Stimulated activated CD8-positive, alpha-beta memory T cell treated with anti-CD3 and anti-CD28 coated beads, Interleukin-7, amount 100 ng/mL, for 48 hours (primary cell): ENCODE data around the gene ARHGEF10L.

Source experiments
- DNase-seq, 2 donors: peaks; one replicate each; pipeline ENCODE4 v3.0.0-alpha.2; 2020; ENCODE audit warnings: low read depth in 1 of 2; ENCODE audit errors: extremely low read depth in 1 of 2

The ARHGEF10L gene

DNA sequence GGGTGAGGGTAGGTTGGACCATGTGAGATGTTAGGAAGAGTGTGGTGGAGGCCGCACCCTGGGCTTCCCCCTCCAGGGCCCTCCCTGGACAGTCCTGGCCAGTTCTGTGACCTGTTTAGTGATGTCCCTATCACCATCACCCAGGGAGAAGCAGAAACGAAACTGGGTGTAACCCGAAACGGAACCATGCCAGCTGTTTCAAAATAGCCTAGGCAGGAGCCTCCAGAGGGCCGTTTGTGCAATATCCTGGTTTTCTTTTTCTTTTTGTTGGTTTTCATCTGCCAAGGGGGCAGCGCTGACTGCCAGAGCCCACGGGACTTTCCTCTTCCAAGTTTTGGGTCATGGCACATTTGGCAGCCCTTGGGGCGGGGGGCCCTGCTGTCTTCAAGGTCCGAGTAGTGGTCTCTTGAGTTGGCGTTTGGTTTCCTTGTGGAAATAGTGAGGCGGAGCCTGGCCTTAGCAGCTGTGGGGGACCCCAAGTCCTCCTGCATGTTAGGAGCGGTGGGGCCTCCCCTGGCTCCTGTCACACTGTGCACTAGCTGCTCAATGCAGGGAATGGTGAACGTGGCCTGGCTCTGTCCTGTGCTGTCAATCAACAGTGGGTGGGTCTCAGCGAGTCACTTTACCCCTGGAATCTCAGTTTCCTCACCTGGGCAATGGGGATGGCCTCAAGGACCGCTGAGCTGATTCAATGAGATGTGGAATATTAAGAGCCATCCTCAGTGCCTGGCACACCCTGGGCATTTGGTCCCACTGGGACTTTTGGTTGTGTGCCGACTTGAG is 90.7 kb downstream of the ARHGEF10L start:
- no peak for DNase-seq

DNA sequence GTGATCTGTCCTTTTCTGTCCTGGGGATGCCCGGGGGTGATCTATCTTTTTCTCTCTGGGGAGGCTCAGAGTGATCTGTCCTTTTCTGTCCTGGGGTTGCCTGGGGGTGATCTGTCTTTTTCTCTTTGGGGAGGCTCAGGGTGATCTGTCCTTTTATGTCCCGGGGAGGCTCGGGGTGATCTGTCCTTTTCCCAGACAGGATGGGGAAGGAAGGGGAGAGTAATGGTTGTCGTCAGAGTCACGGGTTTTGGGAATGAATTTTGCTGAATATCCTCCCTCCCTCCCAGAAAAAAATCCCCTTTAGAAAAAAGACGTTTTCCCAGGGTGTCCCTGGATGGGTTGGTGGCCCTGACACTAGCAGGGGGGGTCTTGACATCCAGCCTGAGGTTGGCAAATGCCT is 91.5 kb downstream of the ARHGEF10L start:
- DNase-seq, result no peak

DNA sequence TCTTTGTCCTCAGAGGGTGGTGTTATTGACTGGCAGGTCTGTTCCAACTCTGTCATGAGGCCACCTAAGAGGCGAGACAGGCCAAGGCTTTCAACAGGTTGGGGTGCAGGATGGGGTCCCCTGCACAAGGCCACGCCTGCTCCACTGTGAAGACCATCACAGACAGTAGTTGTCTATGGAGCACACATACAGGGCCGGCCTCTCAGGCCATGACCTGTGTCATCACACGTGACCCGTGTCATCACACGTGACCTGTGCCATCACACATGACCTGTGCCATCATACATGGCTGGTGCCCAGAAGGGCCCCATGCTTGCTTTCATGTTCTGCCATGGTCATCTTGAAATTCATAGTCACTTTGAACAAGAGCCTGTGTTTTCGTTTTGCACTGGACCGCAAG is 91.9 kb downstream of the ARHGEF10L start:
- no peak for DNase-seq

DNA sequence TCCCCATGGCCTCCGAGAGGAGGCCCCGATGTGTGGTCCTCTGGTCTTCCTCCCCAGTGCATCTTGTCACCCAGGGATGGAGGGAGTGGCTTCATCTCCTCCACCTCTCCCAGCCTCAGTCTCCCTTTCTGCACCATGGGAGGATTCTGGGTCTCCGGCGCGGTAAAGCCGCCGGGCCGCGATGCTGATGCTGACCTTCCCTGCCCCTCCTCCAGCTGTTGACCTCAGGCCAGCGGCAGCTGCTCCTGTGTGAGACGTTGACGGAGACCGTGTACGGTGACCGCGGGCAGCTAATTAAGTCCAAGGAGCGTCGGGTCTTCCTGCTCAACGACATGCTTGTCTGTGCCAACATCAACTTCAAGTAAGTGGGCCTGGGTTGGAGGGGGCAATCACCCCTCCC is 92.6 kb downstream of the ARHGEF10L start:
- DNase-seq, result no peak

DNA sequence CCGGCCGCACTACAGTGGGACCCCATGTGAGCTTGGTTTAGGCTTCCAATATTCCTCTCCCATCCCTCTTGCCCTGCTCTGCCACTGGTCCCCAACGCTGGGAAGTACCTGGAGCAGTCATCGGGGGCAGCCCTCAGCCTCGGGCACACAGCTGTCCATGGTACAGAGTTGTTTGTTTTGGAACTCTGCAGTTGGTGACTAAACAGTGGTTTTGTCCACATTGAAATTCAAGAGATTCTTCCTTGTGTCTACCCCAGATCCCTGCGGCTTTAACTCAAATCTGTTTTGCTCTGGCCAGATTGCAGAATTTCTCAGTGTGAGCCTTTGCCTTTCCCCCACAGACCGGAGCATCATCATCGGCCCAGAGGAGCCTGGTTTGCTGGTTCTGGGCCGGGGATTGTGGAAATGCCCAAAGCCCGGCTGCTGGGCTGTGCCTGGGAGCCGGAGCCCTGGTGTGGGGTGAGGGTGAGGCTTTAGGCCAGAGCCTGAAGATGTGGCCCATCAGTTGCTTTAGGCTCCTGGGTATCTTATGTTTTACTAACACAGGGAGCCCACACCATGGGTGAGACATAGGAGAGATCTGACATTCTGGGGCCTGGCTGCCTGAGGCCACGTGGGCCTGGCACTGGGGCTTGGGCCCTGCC is 93.2 kb downstream of the ARHGEF10L start:
- no peak for DNase-seq

DNA sequence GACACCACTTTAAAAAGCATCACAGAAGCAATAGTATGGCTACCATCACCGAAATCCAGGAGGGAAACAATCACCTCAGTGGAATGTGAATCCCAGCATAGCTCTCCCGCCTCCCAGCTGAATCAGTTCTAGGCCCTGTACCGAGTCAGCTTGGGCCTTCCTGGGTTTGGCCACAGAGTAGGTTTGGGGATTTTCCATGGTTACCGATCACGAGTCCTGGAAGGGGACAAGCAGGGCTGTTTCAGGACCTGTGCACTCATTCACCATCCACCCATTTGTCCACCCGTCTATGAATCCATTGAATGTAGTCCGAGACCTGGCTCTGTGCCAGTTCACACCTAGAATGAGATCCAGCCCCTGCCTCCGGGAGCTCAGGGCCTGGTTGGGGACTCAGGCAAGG is 94.2 kb downstream of the ARHGEF10L start:
- no peak for DNase-seq

DNA sequence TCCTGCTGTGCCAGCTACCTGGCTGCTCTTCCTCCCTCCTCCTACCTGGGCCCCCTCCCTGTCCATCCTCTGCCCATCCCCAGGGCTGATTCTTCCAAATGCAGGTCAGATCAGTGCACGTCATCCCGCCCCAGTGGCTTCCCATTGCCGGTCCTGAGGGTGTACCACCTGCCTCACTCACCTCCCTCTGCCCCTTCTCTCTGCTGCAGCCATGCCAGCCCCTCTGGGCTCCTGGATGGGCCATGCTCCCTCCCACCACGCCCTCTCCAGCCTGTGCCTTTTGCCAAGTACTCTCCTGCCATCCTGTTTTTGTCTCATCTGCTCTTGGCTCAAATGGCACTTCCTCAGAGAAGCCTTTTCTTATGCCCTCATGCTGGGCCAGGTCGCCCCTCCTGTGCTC is 95.8 kb downstream of the ARHGEF10L start:
- DNase-seq, result no peak

DNA sequence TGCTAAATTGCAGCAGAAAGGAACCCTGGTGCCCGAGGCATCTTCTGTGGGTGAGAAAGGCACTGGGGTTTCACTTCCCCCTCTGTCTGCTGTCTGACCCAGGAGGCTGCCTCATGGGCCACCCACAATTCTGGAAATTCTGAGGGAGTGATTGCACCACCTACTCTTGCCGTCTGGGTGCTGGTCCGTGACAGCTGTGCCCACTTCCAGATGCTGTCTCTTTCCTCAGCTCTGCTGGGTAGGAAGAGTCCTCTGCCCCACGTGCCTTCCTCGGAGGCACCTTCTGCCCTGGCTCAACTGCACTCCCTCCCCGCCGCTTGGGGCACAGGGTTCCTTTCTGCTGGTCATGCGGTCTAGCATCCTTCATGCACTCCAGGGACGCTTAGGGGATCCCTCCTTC is 96.3 kb downstream of the ARHGEF10L start:
- DNase-seq, result no peak

DNA sequence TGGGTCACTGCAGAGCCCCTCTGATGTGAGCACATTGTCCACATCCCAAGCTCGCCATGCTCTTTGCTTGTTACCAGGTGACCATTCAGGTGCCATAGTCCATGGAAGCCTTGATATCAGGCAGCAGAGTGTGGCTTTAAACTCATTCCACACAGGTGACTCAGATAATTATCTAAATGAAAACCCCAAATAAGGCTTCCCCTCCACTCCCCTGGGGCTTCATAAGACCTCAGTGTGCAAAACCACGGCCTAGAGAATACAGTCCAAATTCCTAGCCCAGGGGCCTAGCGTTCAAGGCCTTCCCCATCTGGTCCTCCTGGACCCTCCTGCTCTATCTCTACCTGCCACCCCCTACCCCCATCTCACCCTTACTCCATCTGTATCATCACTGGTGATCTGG is 97.1 kb downstream of the ARHGEF10L start:
- DNase-seq, result no peak

DNA sequence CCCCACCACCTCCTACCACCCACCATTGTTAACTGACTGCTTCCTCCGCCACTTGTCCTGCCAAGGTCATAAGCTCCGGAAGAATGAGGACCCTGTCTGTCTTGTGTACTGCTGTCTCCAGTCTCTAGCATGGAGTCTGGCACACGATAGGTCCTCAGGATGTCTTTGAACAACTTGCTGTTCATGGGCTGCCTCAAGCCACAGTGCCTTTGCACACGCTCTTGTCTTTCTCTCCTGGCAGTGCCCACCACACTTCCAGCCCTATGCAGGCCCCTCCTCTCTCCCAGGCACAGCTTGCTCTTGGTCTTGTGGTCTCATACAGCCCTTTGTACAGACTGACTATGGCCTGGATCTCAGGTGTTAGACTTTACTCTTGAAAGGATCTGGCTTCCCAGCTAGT is 97.6 kb downstream of the ARHGEF10L start:
- DNase-seq, result no peak

DNA sequence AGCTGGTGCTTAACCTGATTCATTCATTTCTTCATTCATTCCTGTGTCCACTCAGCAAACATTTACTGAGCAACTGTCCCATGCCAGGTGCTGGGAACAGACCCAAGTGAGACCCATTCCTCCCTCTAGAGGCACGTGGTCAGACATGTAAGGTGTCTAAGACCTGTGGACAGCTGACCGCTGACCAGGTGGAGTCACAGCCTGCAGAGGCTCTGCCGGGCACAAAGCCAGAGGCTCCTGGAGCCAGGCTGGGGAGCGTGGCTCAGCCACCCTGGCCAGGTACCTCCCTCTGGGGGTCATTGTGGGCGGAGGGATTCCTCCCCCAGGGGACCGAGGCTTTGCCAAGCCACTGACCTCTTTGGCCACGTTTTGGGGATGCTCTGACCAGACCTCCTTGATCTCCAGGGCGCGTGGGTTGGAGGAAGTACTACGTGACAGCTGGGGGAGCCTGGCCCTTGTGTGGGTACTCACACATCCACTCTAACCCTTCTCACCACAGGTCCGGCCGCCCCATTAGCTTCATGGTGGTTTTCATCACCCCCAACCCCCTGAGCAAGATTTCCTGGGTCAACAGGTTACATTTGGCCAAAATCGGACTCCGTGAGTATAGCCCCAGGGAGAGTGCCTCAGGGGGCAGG is 100.3 kb downstream of the ARHGEF10L start:
- no peak for DNase-seq

DNA sequence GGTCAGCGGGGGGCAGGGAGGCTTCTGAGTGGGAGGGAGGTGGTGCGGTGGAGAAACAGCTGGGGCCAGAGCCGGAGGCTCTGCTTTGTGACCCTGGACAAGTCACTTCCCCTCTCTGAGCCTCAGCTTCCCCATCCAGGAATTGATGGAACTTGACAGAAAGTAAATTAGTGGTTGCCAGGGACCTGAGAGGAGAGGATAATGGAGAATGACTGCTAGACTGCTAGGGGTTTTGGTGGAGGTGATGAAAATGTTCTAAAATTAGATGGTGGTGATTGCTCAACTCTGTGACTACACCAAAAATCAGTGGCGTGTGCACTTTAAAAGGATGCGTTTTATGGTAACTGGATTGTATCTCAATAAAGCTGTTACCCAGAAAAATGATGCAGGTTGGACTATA is 100.9 kb downstream of the ARHGEF10L start:
- DNase-seq, result no peak

DNA sequence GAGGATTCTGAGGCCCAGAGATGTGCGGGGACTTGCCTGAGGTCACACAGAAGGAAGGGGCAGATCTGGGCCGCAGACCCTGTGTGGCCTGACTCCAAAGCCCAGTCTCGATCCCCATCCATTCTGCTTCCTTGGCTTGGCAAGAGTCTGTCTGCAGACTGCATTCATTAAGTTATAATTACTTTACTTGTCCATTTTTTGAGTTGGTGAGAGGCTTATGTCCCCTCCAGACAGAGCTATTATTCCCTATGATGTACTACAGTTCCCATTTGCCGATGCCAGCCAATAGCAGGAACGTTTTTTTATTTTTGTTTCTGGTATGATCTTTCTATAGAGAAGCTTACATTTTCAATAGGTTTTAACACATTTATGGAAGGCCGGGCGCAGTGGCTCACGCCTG is 101.5 kb downstream of the ARHGEF10L start:
- no peak for DNase-seq

DNA sequence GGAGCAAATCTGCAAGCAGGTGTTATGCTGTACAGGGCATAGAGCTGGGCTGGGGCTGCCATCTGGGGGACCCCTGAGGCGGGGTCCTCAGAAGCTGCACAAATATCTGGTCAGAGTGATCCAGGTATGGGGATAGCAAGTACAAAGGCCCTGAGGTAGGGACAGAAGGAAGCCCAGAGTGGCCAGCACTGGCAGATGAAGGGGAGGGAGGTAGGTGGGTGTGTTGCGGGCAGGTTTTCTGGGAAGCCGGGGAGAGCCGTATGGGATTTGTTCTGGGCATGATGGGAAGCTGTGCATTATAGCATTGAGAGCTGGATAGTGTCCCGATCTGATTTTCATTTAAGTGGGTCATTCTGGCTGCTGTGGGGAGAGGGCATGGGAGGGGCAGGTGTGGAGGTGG is 102.7 kb downstream of the ARHGEF10L start:
- DNase-seq, result no peak

DNA sequence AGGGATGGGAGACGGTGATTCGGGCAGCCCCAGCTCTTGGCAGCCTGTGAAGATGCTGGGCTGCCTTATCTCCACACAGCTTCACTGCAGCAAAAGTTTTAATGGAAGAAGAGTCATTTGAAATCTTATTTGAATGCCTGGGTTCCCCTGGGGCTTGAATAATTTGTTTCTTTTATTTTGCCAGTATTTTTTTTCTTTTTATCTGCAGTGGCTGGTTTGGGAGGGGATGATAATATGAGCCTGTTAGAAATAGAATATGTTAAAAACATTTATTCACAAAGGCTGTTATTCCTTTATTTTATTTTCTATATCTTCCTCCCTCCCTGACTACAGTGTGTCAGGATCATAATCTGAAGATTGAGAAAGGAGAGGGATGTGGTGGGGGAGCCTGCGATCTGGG is 103.4 kb downstream of the ARHGEF10L start:
- DNase-seq, result no peak

DNA sequence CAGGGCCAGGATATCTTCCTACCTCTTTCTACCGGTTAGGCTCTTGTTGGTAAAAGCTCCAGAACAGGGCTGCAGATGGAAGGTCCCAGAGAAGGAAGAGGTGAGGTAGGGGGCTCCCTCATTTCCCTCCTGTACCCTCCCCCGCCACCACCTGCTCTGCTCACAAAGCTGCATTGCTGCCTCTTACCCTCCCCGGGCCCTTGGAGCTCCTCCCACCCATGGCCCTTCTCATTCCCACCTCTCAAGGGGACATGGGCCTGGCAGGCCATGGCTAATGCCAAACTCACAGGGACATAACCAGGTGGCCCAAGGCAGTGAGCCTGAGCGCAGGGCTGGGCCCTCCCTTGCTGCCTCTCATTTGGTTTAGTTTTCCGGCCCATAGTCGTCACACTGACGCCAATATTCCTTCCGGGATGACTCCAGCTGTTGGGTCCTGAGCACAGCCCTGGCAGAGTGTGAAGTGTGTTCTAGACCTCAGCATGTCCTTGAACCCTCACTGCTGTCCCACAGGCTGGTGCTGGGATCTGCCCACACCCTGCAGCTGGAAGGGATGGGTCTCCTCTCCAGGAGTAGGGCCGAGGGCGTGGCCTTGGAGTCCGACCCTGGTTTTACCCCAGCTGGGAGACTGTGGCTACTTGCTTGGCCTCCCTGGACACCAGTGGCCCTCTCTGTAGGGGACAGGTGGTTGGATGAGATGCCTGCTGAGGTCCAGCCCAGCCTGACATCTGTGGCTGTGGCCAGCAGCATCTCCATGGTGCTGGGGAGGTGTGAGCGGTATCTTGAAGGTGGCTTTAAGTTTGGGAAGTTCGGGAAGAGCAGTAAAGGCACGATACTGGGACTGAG is 104.6 kb downstream of the ARHGEF10L start:
- no peak for DNase-seq

DNA sequence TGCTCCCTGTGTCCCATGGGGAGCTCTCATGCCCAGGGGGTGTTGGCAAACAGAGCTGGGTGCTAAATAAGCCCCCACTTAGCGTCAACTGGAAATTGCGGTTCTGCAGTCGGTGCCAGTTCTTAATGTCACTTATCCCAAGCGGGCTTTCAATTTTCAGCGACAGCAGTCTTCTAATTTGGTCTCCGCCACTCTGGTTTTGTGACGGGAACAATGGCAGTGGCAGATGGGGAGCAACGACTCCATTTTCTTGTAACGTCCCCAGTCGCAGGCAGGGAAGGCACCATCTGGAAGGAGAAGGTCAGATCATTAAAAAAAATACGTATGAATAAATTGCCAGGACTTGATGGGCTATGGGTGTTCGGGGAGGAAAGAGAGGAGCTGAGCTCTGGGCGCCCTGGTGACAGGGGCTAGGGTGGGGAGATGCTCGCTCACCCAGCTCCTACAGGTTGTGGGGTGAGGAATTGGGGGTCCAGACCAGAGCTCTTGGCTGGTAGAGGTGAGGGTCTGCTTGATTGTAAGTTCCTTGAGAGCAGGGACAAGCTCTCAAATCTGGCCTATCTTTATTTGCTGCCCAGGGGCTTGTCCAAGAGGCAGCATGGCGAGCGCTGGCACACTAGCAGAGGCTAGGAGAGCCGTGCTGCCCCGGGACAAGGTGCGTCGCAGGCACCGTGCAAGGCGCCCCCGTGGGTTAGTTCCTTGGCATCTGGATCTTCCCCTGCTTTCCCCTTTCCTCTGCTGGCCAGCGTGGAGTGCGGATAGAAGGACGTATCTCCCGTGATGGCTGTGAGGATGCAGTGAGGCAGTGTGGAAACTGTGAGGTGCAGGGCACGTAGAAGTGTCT is 105.8 kb downstream of the ARHGEF10L start:
- no peak for DNase-seq

DNA sequence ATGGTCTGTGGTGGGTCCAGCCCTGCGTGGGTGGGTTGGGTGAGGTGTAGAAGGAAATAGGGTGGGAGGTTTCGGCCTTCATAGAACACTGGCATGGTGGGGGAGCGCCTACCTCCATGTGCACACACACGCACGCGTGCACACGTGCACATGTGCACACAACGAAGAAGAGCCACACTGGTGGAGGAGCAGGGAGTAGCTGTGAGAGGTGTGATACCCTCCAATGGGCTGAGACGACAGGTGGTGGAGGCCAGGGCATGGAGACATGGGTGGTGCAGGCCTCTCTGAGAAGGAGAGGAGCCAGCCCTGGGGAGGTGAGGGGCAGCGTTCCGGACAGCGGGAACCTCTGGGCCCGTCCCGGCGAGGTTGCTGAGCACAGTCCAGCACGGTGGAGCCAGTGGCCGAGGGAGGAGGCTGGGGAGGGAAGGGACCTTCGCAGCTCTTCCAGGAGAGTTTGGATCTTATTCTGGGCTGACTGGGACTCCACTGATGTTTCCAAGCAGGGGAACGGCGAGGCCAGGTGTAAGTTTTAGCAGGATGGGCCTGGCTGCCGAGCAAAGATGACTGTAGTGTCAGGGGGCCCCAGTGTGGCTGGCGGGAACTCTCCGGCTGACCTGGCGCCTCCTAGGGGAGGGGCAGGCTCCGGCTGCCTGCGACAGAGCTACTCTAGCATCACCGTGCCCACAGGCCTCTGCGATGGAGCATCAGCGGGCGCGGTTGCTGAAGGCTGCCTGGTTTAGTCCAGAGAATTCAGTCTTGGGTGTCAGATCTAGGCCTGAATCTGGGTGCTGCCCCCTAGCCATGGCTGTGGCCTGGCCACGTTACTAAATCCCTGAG is 107.2 kb downstream of the ARHGEF10L start:
- DNase-seq, result no peak

DNA sequence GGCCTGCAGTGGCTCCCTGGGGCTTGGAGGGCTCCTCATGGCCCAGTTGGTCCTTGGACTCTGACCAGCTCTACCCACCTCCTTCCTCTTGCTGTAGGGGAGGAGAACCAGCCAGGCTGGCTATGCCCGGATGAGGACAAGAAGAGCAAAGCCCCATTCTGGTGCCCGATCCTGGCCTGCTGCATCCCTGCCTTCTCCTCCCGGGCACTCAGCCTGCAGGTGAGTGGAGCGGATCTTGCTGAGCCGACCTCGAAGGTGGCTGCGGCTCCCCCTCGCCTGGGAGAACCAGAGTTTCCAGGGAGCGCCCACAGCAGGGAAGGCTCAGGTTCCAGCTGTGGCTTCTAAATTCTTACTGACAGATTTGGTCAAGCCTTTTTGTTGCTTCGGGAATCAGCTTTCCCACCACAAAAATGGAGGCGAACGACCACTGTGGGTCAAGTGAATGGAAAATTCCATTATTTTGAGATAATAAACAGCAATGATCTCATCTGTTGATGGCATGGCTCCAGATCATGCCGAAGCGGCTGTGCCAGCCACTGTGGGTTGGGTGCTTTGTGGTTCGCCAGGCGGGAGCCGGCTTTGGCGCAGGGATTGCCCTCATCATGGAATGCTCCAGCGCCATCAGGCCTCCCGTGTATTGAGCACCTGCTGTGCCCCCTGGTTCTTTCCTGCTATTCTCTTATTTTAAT is 109.1 kb downstream of the ARHGEF10L start:
- no peak for DNase-seq
